Smooth muscle cell (in vitro differentiated cells): ENCODE data around the gene TRMT10A. TPM values are rescaled to one million over a fixed set of nuclear protein-coding genes. Genes with fewer than 3 reads are reported as not detected.
"Not testable (repeated sequence)": the region's sequence is repeated elsewhere in the genome, so short reads cannot be mapped to it uniquely, and the experiment has no call there.

Source experiments
- DNase-seq: peaks from one replicate; lab custom pipeline; 2025; ENCODE audit not compliant: unreplicated experiment; lab: John Stamatoyannopoulos, UW
- H2AFZ ChIP-seq: fragments of 200-600 bp; sonication (generic); 2 replicates; pipeline ENCODE4 v1.6.0; 2016; ENCODE audit warnings: antibody characterized with exemption, low read depth, mild to moderate bottlenecking
- H3F3A ChIP-seq: fragments of 200-600 bp; sonication (generic); 2 replicates; pipeline ENCODE4 v1.6.0; 2017; ENCODE audit warnings: antibody characterized with exemption, low read depth
- H3K27ac ChIP-seq: fragments of 200-600 bp; sonication (generic); 2 replicates; pipeline ENCODE4 v1.5.1; 2016; ENCODE audit warnings: low read depth, mild to moderate bottlenecking
- H3K27me3 ChIP-seq: fragments of 200-600 bp; sonication (generic); 2 replicates; pipeline ENCODE4 v1.6.1; 2016; ENCODE audit warnings: low read depth, mild to moderate bottlenecking
- H3K36me3 ChIP-seq: fragments of 200-600 bp; sonication (generic); 2 replicates; pipeline ENCODE4 v1.5.1; 2016; ENCODE audit warnings: low read depth
- H3K4me1 ChIP-seq: fragments of 200-600 bp; sonication (generic); 2 replicates; pipeline ENCODE4 v1.5.1; 2016; ENCODE audit warnings: low read depth
- H3K4me2 ChIP-seq: fragments of 200-600 bp; sonication (generic); 2 replicates; pipeline ENCODE4 v1.6.0; 2016; ENCODE audit warnings: mild to moderate bottlenecking
- H3K4me3 ChIP-seq: fragments of 200-600 bp; sonication (generic); 2 replicates; pipeline ENCODE4 v1.5.1; 2016; ENCODE audit warnings: mild to moderate bottlenecking
- H3K79me2 ChIP-seq: fragments of 200-600 bp; sonication (generic); 2 replicates; pipeline ENCODE4 v1.6.0; 2016; ENCODE audit warnings: low read depth, mild to moderate bottlenecking
- H3K9ac ChIP-seq: fragments of 200-600 bp; sonication (generic); 2 replicates; pipeline ENCODE4 v1.6.0; 2016; ENCODE audit warnings: low read depth
- H3K9me3 ChIP-seq: fragments of 200-600 bp; sonication (generic); replicated peaks from 2 replicates; pipeline ENCODE4 v1.5.1; 2016; ENCODE audit warnings: low read depth
- H4K20me1 ChIP-seq: fragments of 200-600 bp; sonication (generic); 2 replicates; pipeline ENCODE4 v1.6.0; 2016; ENCODE audit warnings: low read depth
- CTCF ChIP-seq: fragments of 200-600 bp; sonication (generic); IDR thresholded peaks from 2 replicates; pipeline ENCODE4 v1.5.1; 2017; ENCODE audit warnings: borderline replicate concordance, mild to moderate bottlenecking, antibody characterized with exemption; ENCODE audit not compliant: insufficient read depth, poor library complexity, severe bottlenecking
- WGBS: methylation state at CpG from one replicate; pipeline ENCODE4 v1.1.7; 2016; ENCODE audit warnings: low lambda C conversion rate; 5-methylcytosine and 5-hydroxymethylcytosine counted together
- polyA plus RNA-seq: library from polyadenylated mRNA; unstranded; fragments of >200 nt; fragmentation: Nextera tagmentation; extraction: Ambion mirVana; gene quantifications from 2 replicates; pipeline ENCODE4 v1.2.1, GENCODE V29; 2016
- total RNA-seq: library from RNA; depleted of rRNA; stranded (reverse); fragments of >200 nt; gene quantifications from 2 replicates; pipeline ENCODE4 v1.2.3, GENCODE V29; 2014

The TRMT10A gene
- total and polyA plus RNA-seq, 2 experiments from 2014 or later: 4.0 to 4.6 TPM

DNA sequence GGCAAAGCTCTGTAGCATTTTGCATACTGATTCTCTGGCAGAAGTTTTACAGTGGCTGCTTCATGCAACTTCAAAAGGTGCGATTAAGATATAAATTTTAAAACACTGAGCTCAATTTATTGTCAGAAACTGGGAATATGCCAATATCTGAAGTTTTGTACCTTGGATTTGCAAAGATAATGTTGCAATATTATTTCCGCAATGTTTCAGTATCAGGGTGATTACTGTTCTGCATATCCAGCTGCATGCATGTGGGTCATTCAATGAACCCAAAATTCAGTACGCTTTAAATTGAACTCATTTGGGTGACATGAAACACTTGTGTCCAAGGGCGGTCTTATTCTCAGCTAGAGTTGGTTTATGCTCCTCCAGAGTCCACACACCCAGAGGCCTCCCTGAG is 26.2 kb downstream of the TRMT10A start:
- no peak for TF ChIP-seq CTCF
- H3K27me3 ChIP-seq: no peaks in the 10 kb centered on the region
- 93% methylated on average over 4 of the region's 4 CpGs for WGBS
- H3K9me3 ChIP-seq: no peaks in the 10 kb centered on the region
- no peaks in the 10 kb centered on the region for H3K36me3 ChIP-seq
- no peaks in the 10 kb centered on the region for H4K20me1 ChIP-seq
- no peaks in the 10 kb centered on the region for H3K4me1 ChIP-seq
- H3K4me2 ChIP-seq: no peak overlapping the region
- no peaks in the 10 kb centered on the region for H3K79me2 ChIP-seq
- no peaks in the 10 kb centered on the region for H3F3A ChIP-seq
- no peak overlapping the region for H2AFZ ChIP-seq
- H3K27ac ChIP-seq: no peak overlapping the region
- no peak overlapping the region for H3K4me3 ChIP-seq
- H3K9ac ChIP-seq: no peak overlapping the region
- no peak for DNase-seq

DNA sequence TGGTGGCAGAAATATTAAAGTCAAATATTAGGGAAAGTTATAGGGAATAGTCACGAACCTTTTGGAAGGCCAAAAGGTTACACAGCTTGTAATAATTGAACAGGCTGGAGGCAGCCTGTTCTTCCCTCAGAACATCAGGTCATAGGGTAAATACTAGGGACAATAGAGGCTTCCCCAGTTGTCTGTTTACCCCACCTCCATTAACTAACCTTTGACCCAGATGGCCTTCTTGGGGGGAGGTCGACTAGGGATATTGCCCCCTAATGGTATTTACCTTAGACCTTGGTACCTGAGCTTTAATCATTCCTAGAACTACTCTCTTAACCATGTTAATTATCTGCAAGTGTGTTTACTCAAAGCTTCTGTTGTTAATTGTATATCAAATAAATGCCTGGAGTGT is 27.0 kb downstream of the TRMT10A start:
- no peak overlapping the region for H3K4me3 ChIP-seq
- no peaks in the 10 kb centered on the region for H4K20me1 ChIP-seq
- no peak overlapping the region for H2AFZ ChIP-seq
- no peaks in the 10 kb centered on the region for H3K4me1 ChIP-seq
- no peaks in the 10 kb centered on the region for H3F3A ChIP-seq
- H3K9ac ChIP-seq: no peak overlapping the region
- peaks cover 3% of the 10 kb centered on the region for H3K27me3 ChIP-seq
- H3K9me3 ChIP-seq: no peaks in the 10 kb centered on the region
- no peaks in the 10 kb centered on the region for H3K79me2 ChIP-seq
- TF ChIP-seq CTCF: no peak
- no peak overlapping the region for H3K27ac ChIP-seq
- WGBS: 92% methylated on average over 2 of the region's 2 CpGs
- H3K36me3 ChIP-seq: no peaks in the 10 kb centered on the region
- DNase-seq: no peak
- no peak overlapping the region for H3K4me2 ChIP-seq

GRCh38 chr4:99536271-99536670 is 27.6 kb downstream of the TRMT10A start:
- TF ChIP-seq CTCF: no peak
- no peak overlapping the region for H3K4me2 ChIP-seq
- 69% methylated on average over 2 of the region's 2 CpGs for WGBS
- peaks cover 3% of the 10 kb centered on the region for H3K27me3 ChIP-seq
- no peaks in the 10 kb centered on the region for H3K79me2 ChIP-seq
- no peak overlapping the region for H3K4me3 ChIP-seq
- no peaks in the 10 kb centered on the region for H3K9me3 ChIP-seq
- H3F3A ChIP-seq: no peaks in the 10 kb centered on the region
- no peaks in the 10 kb centered on the region for H3K36me3 ChIP-seq
- no peak for DNase-seq
- H3K27ac ChIP-seq: no peak overlapping the region
- no peaks in the 10 kb centered on the region for H3K4me1 ChIP-seq
- no peaks in the 10 kb centered on the region for H4K20me1 ChIP-seq
- H2AFZ ChIP-seq: no peak overlapping the region
- no peak overlapping the region for H3K9ac ChIP-seq

GRCh38 chr4:99534699-99535098 is 29.1 kb downstream of the TRMT10A start:
- not testable (repeated sequence) for H3K4me3 ChIP-seq, H3K79me2 ChIP-seq, H3K4me2 ChIP-seq, H3K27me3 ChIP-seq, H3K9me3 ChIP-seq, H3K9ac ChIP-seq, H4K20me1 ChIP-seq, DNase-seq, H3F3A ChIP-seq, H3K4me1 ChIP-seq, H2AFZ ChIP-seq, H3K36me3 ChIP-seq, H3K27ac ChIP-seq
- WGBS: 75% methylated on average over 3 of the region's 3 CpGs
